Activated CD4-positive, alpha-beta T cell treated with anti-CD3 and anti-CD28 coated beads, Interleukin-2, amount 10 ng/mL, durations not matched to agents 24 days and 14 days (primary cell): Measurements from ENCODE around the gene EMP2. TPM values are rescaled to one million over a fixed set of nuclear protein-coding genes. Genes with fewer than 3 reads are reported as not detected.

ENCODE experiments used
- DNase-seq: peaks from one replicate; pipeline ENCODE4 v3.0.0; 2022
- H3K27ac Mint-ChIP-seq: one replicate; pipeline ENCODE4 v1.8.0; 2022; ENCODE audit warnings: mild to moderate bottlenecking, mixed read lengths
- H3K27me3 Mint-ChIP-seq: one replicate; pipeline ENCODE4 v1.8.0; 2022; ENCODE audit warnings: mixed read lengths
- H3K36me3 Mint-ChIP-seq: one replicate; pipeline ENCODE4 v1.8.0; 2022; ENCODE audit warnings: low read depth, mild to moderate bottlenecking, mixed read lengths
- H3K4me1 Mint-ChIP-seq: one replicate; pipeline ENCODE4 v1.8.0; 2021; ENCODE audit warnings: mixed read lengths
- H3K4me3 Mint-ChIP-seq: one replicate; pipeline ENCODE4 v1.8.0; 2022; ENCODE audit warnings: mild to moderate bottlenecking, moderate library complexity, mixed read lengths
- H3K9me3 Mint-ChIP-seq: one replicate; pipeline ENCODE4 v1.8.0; 2021; ENCODE audit warnings: mixed read lengths
- intact Hi-C: fragments of 100-400 bp; cut with micrococcal nuclease; formaldehyde crosslinking; loops from one replicate; pipeline ENCODE4 v1.15.1; 2023
- total RNA-seq: library from RNA; stranded (reverse); gene quantifications from 2 replicates; pipeline ENCODE4 v1.2.3, GENCODE V29; 2022

EMP2 gene
- total RNA-seq, 1 donor from 2014 or later: not detected

GRCh38 chr16:10504404-10504885 lies 76.0 kb downstream of the EMP2 start:
- H3K9me3 Mint-ChIP-seq: no peaks in the 10 kb centered on the region
- H3K4me3 Mint-ChIP-seq: no peak overlapping the region
- H3K27me3 Mint-ChIP-seq: peaks cover 2% of the 10 kb centered on the region
- H3K4me1 Mint-ChIP-seq: peaks cover 5% of the 10 kb centered on the region
- H3K36me3 Mint-ChIP-seq: no peaks in the 10 kb centered on the region
- no peak for DNase-seq
- intact Hi-C loops: no loop called here
- no peak overlapping the region for H3K27ac Mint-ChIP-seq

GRCh38 chr16:10502776-10503175 lies 77.6 kb downstream of the EMP2 start:
- H3K4me1 Mint-ChIP-seq: peaks cover 5% of the 10 kb centered on the region
- intact Hi-C loops: no loop called here
- no peak overlapping the region for H3K4me3 Mint-ChIP-seq
- DNase-seq: no peak
- H3K36me3 Mint-ChIP-seq: no peaks in the 10 kb centered on the region
- H3K27ac Mint-ChIP-seq: no peak overlapping the region
- peaks cover 5% of the 10 kb centered on the region for H3K9me3 Mint-ChIP-seq
- peaks cover 2% of the 10 kb centered on the region for H3K27me3 Mint-ChIP-seq

- peaks cover 5% of the 10 kb centered on the region for H3K4me1 Mint-ChIP-seq
- peak; percentile 73 for DNase-seq
- peaks cover 5% of the 10 kb centered on the region for H3K9me3 Mint-ChIP-seq
- no peaks in the 10 kb centered on the region for H3K27me3 Mint-ChIP-seq
- no peaks in the 10 kb centered on the region for H3K36me3 Mint-ChIP-seq
- intact Hi-C loops: loop anchor here (2.0 kb wide), 1 partner anchor 182 kb away; no protein-coding TSS in a partner anchor
- no peak overlapping the region for H3K27ac Mint-ChIP-seq
- H3K4me3 Mint-ChIP-seq: no peak overlapping the region
These were observed 79.3 kb downstream of the EMP2 start for GRCh38 chr16:10501016-10501607.

GRCh38 chr16:10500582-10500981 lies 79.8 kb downstream of the EMP2 start:
- Mint-ChIP-seq H3K36me3 (no peaks in the 10 kb centered on the region), H3K4me1 (peaks cover 5% of the 10 kb centered on the region), H3K9me3 (peaks cover 5% of the 10 kb centered on the region), H3K27me3 (no peaks in the 10 kb centered on the region), H3K27ac (no peak overlapping the region), H3K4me3 (no peak overlapping the region)
- DNase-seq: no peak
- intact Hi-C loops: loop anchor here (2.0 kb wide), 1 partner anchor 182 kb away; no protein-coding TSS in a partner anchor

GRCh38 chr16:10497132-10498101 lies 83.0 kb downstream of the EMP2 start:
- peak; percentile 67 for DNase-seq
- Mint-ChIP-seq H3K4me1 (peaks cover 2% of the 10 kb centered on the region), H3K27ac (peak overlapping the region; percentile 10), H3K4me3 (no peak overlapping the region), H3K9me3 (peaks cover 9% of the 10 kb centered on the region), H3K27me3 (no peaks in the 10 kb centered on the region), H3K36me3 (no peaks in the 10 kb centered on the region)
- intact Hi-C loops: no loop called here

- Mint-ChIP-seq H3K4me3 (no peak overlapping the region), H3K27me3 (no peaks in the 10 kb centered on the region), H3K27ac (no peak overlapping the region), H3K4me1 (no peaks in the 10 kb centered on the region), H3K9me3 (peaks cover 9% of the 10 kb centered on the region), H3K36me3 (no peaks in the 10 kb centered on the region)
- intact Hi-C loops: no loop called here
- no peak for DNase-seq
These were observed 85.4 kb downstream of the EMP2 start for GRCh38 chr16:10495031-10495345.

- H3K9me3 Mint-ChIP-seq: peaks cover 9% of the 10 kb centered on the region
- H3K4me1 Mint-ChIP-seq: no peaks in the 10 kb centered on the region
- H3K4me3 Mint-ChIP-seq: no peak overlapping the region
- H3K27ac Mint-ChIP-seq: no peak overlapping the region
- intact Hi-C loops: no loop called here
- H3K36me3 Mint-ChIP-seq: no peaks in the 10 kb centered on the region
- H3K27me3 Mint-ChIP-seq: no peaks in the 10 kb centered on the region
- DNase-seq: peak; percentile 47
These were observed 85.9 kb downstream of the EMP2 start for GRCh38 chr16:10494343-10495030.

GRCh38 chr16:10493276-10493675 lies 87.1 kb downstream of the EMP2 start:
- Mint-ChIP-seq H3K4me1 (no peaks in the 10 kb centered on the region), H3K27ac (no peak overlapping the region), H3K9me3 (peaks cover 9% of the 10 kb centered on the region), H3K27me3 (no peaks in the 10 kb centered on the region), H3K4me3 (no peak overlapping the region), H3K36me3 (no peaks in the 10 kb centered on the region)
- no peak for DNase-seq
- intact Hi-C loops: no loop called here

- Mint-ChIP-seq H3K27ac (no peak overlapping the region), H3K36me3 (peaks cover 4% of the 10 kb centered on the region), H3K4me3 (no peak overlapping the region), H3K9me3 (peaks cover 7% of the 10 kb centered on the region), H3K27me3 (no peaks in the 10 kb centered on the region), H3K4me1 (no peaks in the 10 kb centered on the region)
- peak; percentile 37 for DNase-seq
- intact Hi-C loops: no loop called here
These were observed 90.3 kb downstream of the EMP2 start for GRCh38 chr16:10490141-10490540.

- Mint-ChIP-seq H3K9me3 (peaks cover 7% of the 10 kb centered on the region), H3K4me1 (no peaks in the 10 kb centered on the region), H3K36me3 (peaks cover 26% of the 10 kb centered on the region), H3K27me3 (no peaks in the 10 kb centered on the region), H3K4me3 (no peak overlapping the region), H3K27ac (no peak overlapping the region)
- intact Hi-C loops: no loop called here
- peak; percentile 26 for DNase-seq
These were observed 94.6 kb downstream of the EMP2 start for GRCh38 chr16:10485698-10486382.

- DNase-seq: peak; percentile 48
- Mint-ChIP-seq H3K36me3 (peaks cover 31% of the 10 kb centered on the region), H3K27me3 (no peaks in the 10 kb centered on the region), H3K9me3 (peaks cover 7% of the 10 kb centered on the region), H3K27ac (no peak overlapping the region), H3K4me3 (no peak overlapping the region), H3K4me1 (no peaks in the 10 kb centered on the region)
- intact Hi-C loops: no loop called here
These were observed 95.2 kb downstream of the EMP2 start for GRCh38 chr16:10485159-10485558.

GRCh38 chr16:10480151-10480550 lies 100.2 kb downstream of the EMP2 start:
- intact Hi-C loops: no loop called here
- Mint-ChIP-seq H3K27ac (no peak overlapping the region), H3K4me3 (no peak overlapping the region), H3K36me3 (peaks cover 51% of the 10 kb centered on the region), H3K27me3 (no peaks in the 10 kb centered on the region), H3K9me3 (peaks cover 8% of the 10 kb centered on the region), H3K4me1 (no peaks in the 10 kb centered on the region)
- no peak for DNase-seq
